Mesothelial cell of epicardium (in vitro differentiated cells): Measurements from ENCODE around the gene MACROD2. TPM values are rescaled to one million over a fixed set of nuclear protein-coding genes. Genes with fewer than 3 reads are reported as not detected.

Experiments
- DNase-seq, 2 experiments: peaks; one replicate each; pipeline ENCODE4 v3.0.0; 2021; ENCODE audit warnings: low spot score in 2 of 2; ENCODE audit not compliant: unreplicated experiment in 2 of 2
- H3K27ac Mint-ChIP-seq: 2 replicates; pipeline ENCODE4 v1.8.0; 2021; ENCODE audit warnings: mixed read lengths
- H3K27me3 Mint-ChIP-seq: 2 replicates; pipeline ENCODE4 v1.8.0; 2021; ENCODE audit warnings: low read depth, mixed read lengths
- H3K36me3 Mint-ChIP-seq: 2 replicates; pipeline ENCODE4 v1.8.0; 2021; ENCODE audit warnings: mixed read lengths
- H3K4me1 Mint-ChIP-seq: 2 replicates; pipeline ENCODE4 v1.8.0; 2021; ENCODE audit warnings: mixed read lengths
- H3K4me3 Mint-ChIP-seq: 2 replicates; pipeline ENCODE4 v1.8.0; 2021; ENCODE audit warnings: mild to moderate bottlenecking, moderate library complexity, mixed read lengths
- H3K9me3 Mint-ChIP-seq: 2 replicates; pipeline ENCODE4 v1.8.0; 2021; ENCODE audit warnings: mixed read lengths
- total RNA-seq: library from RNA; stranded (reverse); gene quantifications from 3 replicates; pipeline ENCODE4 v1.2.1, GENCODE V29; 2021
- TF ChIP-seq, protein P1 (sequence below): fragments of 200-600 bp; sonication (generic); IDR thresholded peaks from one replicate; pipeline ENCODE4 v1.5.0; 2021; ENCODE audit warnings: antibody characterized with exemption; ENCODE audit not compliant: unreplicated experiment

Gene MACROD2
- total RNA-seq, 1 donor from 2014 or later: 10.0 TPM

DNA sequence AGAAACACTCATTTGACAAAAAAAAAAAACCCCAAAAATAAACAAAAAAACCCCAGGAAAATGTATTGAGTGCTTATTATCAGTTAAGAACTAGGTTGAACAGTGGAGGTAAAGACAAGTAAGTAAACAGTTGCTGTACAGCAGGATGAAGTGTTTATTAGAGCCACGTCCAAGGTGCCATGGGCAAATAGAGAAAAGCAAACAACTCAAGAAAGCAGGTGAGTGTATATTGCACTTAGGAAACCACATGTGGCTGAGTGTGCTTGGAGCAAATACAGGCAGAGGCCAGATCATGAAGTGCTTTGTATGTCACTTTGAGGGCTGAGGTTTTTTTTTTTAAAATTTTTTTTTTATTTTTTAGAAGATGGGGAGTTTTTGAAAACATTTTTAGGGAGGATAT lies 98.3 kb downstream of the MACROD2 start:
- Mint-ChIP-seq H3K27ac (no peak overlapping the region), H3K9me3 (peaks cover 4% of the 10 kb centered on the region), H3K36me3 (no peaks in the 10 kb centered on the region), H3K4me3 (no peak overlapping the region), H3K4me1 (no peaks in the 10 kb centered on the region), H3K27me3 (no peaks in the 10 kb centered on the region)
- DNase-seq: no peak
- TF ChIP-seq, protein P1, sequence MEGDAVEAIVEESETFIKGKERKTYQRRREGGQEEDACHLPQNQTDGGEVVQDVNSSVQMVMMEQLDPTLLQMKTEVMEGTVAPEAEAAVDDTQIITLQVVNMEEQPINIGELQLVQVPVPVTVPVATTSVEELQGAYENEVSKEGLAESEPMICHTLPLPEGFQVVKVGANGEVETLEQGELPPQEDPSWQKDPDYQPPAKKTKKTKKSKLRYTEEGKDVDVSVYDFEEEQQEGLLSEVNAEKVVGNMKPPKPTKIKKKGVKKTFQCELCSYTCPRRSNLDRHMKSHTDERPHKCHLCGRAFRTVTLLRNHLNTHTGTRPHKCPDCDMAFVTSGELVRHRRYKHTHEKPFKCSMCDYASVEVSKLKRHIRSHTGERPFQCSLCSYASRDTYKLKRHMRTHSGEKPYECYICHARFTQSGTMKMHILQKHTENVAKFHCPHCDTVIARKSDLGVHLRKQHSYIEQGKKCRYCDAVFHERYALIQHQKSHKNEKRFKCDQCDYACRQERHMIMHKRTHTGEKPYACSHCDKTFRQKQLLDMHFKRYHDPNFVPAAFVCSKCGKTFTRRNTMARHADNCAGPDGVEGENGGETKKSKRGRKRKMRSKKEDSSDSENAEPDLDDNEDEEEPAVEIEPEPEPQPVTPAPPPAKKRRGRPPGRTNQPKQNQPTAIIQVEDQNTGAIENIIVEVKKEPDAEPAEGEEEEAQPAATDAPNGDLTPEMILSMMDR: no peak

DNA sequence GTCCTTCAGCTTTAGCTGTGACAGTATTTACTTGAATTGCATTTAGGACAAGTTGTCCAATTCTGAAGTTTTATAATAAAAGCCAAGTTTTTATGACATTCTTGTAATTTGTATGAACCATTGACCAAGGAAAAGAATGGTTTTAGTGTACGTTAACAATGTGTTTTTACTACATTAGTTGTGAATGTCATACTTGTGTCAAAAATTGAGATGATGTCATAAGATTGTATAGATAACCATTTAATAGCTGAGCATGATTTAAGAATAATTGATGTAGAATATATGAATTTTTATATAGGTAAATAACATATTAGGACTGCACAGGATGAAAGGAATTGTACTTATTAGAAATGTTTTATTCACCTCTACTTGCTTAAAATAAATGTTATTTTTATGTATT lies 102.9 kb downstream of the MACROD2 start:
- TF ChIP-seq, protein P1: no peak
- Mint-ChIP-seq H3K27me3 (peaks cover 2% of the 10 kb centered on the region), H3K27ac (no peak overlapping the region)

DNA sequence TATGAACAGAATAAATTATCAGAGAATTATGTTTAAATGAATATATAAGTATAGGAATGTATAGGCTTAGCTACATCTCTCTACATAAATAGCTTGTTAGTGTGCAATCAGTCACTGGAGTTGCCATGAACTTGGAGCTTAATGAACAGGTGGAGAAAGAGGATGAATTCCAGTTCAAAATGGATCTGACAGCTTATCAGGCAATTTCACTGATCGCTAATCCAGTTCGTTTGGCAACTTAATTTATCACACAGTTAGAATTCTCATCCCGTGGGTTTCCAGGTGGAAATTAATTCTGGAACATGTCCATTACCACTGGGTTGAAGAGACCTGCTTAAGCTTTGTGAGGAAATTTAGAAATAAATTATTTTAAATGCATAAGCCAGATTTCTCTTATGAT lies 118.1 kb downstream of the MACROD2 start:
- Mint-ChIP-seq H3K27me3 (peaks cover 13% of the 10 kb centered on the region), H3K4me1 (no peaks in the 10 kb centered on the region), H3K27ac (no peak overlapping the region), H3K9me3 (peaks cover 36% of the 10 kb centered on the region), H3K36me3 (no peaks in the 10 kb centered on the region), H3K4me3 (no peak overlapping the region)
- no peak for DNase-seq
- TF ChIP-seq, protein P1: no peak

More for the DNA sequence above, 102.9 kb downstream of the MACROD2 start:
- Mint-ChIP-seq H3K9me3 (no peaks in the 10 kb centered on the region), H3K4me1 (peaks cover 8% of the 10 kb centered on the region), H3K4me3 (no peak overlapping the region), H3K36me3 (no peaks in the 10 kb centered on the region)
- no peak for DNase-seq

DNA sequence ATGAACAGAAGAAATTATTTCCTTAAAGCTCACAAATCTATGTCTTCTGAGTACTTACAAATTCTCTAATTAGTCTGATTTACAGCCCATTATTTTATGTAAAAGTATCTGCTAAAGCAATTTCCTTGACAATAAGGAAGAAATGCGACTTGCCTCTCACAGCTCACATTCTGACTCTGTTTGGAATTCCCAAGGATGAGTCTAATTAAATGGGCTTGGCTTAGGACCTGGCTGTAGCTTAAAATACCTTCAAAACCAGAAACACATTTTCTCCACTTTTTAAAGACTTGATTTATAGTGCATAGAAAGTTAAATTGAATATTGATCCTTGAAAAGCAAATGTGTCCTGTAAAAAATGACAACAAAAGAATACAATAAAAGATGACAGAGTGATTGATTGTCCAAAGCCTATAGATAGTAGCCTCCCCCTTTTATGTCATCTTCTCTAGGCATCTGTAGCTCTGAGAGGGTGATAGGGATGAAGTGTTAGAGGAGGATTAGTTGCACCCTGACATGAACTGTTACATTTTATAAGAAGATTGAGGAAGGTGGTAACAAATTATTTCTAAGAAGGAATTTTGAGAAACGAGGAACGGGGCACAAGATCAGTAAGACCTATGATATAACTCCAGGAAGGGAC lies 118.9 kb downstream of the MACROD2 start:
- DNase-seq: no peak
- Mint-ChIP-seq H3K27me3 (peaks cover 13% of the 10 kb centered on the region), H3K4me3 (no peak overlapping the region), H3K9me3 (peaks cover 29% of the 10 kb centered on the region), H3K36me3 (no peaks in the 10 kb centered on the region), H3K4me1 (no peaks in the 10 kb centered on the region), H3K27ac (no peak overlapping the region)
- TF ChIP-seq, protein P1: no peak

DNA sequence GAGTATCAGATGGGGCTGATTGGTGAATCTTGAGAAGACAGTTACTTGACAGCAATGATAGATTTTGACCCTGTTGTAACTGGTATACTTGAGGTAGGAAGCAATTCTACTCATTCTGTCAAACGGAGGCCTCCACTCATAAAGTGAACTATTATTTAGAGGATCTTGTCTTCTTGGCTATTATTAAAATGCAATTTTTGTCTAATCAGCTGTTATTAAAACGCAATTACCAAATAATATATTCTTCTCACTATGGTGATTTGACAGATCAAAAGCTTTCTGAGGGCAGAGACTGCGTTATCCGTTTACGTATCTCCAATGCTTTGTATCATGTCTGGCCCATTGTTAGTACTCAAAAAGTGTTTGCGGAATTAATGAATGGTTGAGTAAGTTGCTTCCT lies 120.7 kb downstream of the MACROD2 start:
- no peak for DNase-seq
- TF ChIP-seq, protein P1: no peak
- Mint-ChIP-seq H3K9me3 (peaks cover 10% of the 10 kb centered on the region), H3K4me3 (no peak overlapping the region), H3K36me3 (no peaks in the 10 kb centered on the region), H3K4me1 (no peaks in the 10 kb centered on the region), H3K27me3 (peaks cover 13% of the 10 kb centered on the region), H3K27ac (no peak overlapping the region)
